ENCODE data around the gene NACC1. TPM values are rescaled to one million over a fixed set of nuclear protein-coding genes. Genes with fewer than 3 reads are reported as not detected.

The NACC1 gene
- total RNA-seq, 3 donors from 2014 or later: 8.5 to 20.5 (median 19.7) TPM

DNA sequence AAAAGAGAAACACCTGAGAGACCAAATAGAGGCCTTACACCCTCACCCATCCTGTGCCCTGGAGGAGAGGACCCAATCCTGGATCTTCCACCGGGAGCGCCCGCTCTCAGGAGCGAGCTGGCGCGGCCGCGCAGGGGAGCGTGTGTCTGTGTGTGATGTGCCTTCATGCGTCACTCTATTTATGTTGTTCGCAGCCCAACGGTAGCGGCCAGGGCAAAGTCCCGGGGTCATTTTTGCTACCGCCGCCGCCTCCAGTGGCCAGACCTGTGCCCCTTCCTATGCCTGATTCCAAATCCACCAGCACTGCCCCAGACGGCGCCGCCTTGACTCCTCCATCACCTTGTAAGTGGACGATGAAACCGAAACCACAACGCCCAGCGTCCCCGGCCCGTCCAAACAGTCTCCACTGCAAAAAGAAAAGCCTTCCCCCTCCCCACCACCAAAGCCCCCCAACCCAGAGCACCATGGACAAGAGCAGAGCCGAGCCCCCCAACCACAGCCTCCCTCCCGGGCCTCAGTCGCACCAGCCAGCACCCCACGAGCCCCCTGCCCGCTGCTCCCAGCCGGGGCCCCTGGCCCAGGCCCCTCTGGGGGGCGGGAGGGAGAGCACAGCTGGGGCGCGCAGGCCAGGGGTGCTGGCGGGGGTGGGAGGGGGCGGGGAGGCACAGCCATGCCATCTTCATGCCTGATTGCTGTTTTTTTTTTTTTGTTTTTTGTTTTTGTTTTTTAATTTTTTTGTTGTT lies 30.1 kb upstream of the NACC1 start:
- H3K27ac ChIP-seq: peak overlapping the region in 1 of 2 donors; percentile 88

DNA sequence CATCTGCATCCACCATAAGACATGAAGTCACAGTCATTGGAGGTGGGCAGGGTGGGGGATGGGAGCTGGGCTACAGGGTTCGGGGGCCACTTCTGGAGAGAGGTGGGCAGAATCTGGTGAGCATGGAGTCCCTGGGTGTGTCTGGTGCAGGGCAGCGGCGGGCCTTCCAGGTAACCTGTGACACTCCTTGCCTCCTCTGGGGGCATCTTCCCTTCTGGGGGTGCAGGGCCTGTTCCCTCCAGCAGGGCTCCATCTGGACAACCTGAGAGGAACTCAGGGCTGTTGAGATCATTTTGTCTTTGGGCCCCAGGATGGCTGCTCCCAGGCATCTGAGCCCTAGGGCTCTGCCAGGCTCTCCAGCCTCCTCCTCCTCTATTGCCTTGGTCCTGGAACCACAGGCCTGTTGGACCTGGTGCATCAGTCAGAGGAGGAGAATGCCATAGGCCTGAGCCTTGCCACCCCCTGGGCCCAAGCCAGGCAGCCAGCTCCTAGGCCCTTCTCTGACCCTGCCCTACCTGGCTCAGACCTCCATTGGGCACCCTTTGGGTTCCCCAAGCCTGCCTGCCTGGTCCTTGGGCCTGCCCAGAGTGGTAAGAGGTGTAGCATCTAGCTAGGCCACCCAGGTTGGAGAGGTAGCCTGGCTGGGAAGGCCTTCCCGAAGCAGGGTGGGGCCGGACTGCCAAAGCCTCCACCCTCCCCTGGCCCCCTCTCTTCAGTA lies 28.8 kb upstream of the NACC1 start:
- H3K9me3 ChIP-seq: no peaks in the 10 kb centered on the region
- TF ChIP-seq, protein P1, sequence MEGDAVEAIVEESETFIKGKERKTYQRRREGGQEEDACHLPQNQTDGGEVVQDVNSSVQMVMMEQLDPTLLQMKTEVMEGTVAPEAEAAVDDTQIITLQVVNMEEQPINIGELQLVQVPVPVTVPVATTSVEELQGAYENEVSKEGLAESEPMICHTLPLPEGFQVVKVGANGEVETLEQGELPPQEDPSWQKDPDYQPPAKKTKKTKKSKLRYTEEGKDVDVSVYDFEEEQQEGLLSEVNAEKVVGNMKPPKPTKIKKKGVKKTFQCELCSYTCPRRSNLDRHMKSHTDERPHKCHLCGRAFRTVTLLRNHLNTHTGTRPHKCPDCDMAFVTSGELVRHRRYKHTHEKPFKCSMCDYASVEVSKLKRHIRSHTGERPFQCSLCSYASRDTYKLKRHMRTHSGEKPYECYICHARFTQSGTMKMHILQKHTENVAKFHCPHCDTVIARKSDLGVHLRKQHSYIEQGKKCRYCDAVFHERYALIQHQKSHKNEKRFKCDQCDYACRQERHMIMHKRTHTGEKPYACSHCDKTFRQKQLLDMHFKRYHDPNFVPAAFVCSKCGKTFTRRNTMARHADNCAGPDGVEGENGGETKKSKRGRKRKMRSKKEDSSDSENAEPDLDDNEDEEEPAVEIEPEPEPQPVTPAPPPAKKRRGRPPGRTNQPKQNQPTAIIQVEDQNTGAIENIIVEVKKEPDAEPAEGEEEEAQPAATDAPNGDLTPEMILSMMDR (IDR thresholded peaks at IDR 0.05): peak in 2 of 3 donors; percentile 10 to 34
- no peak for TF ChIP-seq POLR2AphosphoS5 (IDR thresholded peaks at IDR 0.05)
- TF ChIP-seq POLR2A (IDR thresholded peaks at IDR 0.05): no peak
- no peak for DNase-seq (ENCODE audit: low spot score in 2 of 2)
- peak overlapping the region; percentile 79 to 88 for H3K27ac ChIP-seq
- H3K36me3 ChIP-seq: no peaks in the 10 kb centered on the region
- intact Hi-C loops (cut with DNase I; ENCODE audit: low total_unique reads): loop anchor here (1.0 kb wide), 1 partner anchor 105 kb away; no protein-coding TSS in a partner anchor
- H3K27me3 ChIP-seq: no peaks in the 10 kb centered on the region
- peaks cover 9 to 10% of the 10 kb centered on the region in 2 donors for H3K4me1 ChIP-seq
- no peak overlapping the region for H3K4me3 ChIP-seq

More for the DNA sequence above, 30.1 kb upstream of the NACC1 start:
- Histone ChIP-seq H3K9me3 (no peaks in the 10 kb centered on the region), H3K4me3 (no peak overlapping the region), H3K27me3 (no peaks in the 10 kb centered on the region), H3K4me1 (peaks cover 9 to 10% of the 10 kb centered on the region in 2 donors), H3K36me3 (no peaks in the 10 kb centered on the region)
- no peak for DNase-seq (ENCODE audit: low spot score in 2 of 2)
- no peak for TF ChIP-seq POLR2AphosphoS5 (IDR thresholded peaks at IDR 0.05)
- TF ChIP-seq, protein P1 (IDR thresholded peaks at IDR 0.05): no peak
- intact Hi-C loops (cut with DNase I; ENCODE audit: low total_unique reads): no loop called here

DNA sequence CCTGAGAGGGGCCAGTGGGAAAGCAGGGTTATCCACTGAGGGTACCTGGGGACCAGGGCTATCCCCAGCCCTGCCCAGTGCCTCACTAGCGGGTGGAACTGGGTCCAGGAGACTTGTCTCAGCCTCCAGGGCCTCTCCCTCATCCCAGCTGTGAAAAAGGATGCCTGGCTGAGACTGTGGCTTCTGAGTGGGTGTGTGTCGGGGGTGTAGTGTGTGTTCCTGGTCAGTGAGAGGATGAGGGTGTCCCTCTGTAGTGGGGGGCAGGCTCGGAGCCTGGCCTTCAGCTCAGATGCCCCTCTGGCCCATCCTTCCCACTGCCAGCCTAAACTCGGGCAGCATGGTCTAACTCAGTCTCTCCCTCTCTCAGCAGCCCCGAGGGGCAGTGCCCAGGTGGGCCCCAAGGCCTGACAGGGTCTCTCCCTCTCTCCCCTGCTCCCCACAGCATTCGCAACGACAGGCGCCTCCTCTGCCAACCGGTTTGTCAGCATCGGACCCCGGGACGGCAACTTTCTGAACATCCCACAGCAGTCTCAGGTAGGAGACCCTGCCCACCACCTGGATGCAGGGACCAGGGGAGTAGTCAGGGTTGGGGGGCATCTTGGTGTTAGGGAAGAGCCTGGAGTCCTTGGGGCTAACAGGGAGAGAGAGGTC lies 28.1 kb upstream of the NACC1 start:
- H3K4me1 ChIP-seq: peaks cover 9 to 10% of the 10 kb centered on the region in 2 donors
- TF ChIP-seq POLR2AphosphoS5 (IDR thresholded peaks at IDR 0.05): no peak
- TF ChIP-seq POLR2A (IDR thresholded peaks at IDR 0.05): no peak
- TF ChIP-seq, protein P1 (IDR thresholded peaks at IDR 0.05): no peak
- no peaks in the 10 kb centered on the region for H3K9me3 ChIP-seq
- H3K27me3 ChIP-seq: no peaks in the 10 kb centered on the region
- H3K4me3 ChIP-seq: no peak overlapping the region
- intact Hi-C loops (cut with DNase I; ENCODE audit: low total_unique reads): loop anchor here (1.0 kb wide), 1 partner anchor 106 kb away; no protein-coding TSS in a partner anchor
- DNase-seq (ENCODE audit: low spot score in 2 of 2): no peak
- H3K27ac ChIP-seq: peak overlapping the region; percentile 79 to 88
- H3K36me3 ChIP-seq: no peaks in the 10 kb centered on the region

DNA sequence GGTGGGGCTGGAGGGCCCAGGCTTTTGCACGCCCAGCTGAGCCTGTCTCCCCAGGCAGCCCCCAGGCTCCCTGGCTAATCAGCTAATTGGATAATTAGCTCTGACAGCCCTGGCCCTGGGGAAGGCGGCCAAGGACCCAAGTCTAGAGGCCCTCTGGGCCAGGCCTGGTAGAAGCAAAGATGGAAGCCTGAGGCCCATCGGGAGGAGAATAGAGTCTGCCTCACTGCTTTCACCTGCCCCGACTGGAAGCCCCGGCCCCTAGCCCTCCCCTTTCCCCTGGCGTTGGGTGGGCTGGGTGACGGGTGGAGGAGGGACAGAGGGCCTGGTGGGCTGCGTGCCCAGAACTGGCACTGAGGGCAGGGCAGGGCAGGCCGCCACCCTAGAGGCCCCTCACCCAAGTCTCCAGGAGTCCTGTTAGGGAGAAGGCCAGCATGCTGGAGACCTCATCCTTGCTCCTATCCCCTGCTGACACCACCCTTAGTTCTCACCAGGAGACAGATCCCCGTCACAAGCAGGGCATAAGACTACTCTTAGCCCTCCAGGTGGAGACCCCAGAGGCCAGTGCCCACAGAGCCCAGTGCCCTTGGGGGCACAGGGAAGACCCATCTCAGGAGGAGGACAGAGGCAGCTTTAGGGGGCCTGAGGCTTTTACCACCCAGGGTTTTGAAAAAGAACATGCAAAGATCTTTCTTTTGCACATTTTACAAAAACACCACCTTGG lies 27.4 kb upstream of the NACC1 start:
- peaks cover 9 to 10% of the 10 kb centered on the region in 2 donors for H3K4me1 ChIP-seq

More for the DNA sequence above, 27.4 kb upstream of the NACC1 start:
- no peak for TF ChIP-seq POLR2AphosphoS5 (IDR thresholded peaks at IDR 0.05)
- TF ChIP-seq, protein P1 (IDR thresholded peaks at IDR 0.05): no peak
- TF ChIP-seq POLR2A (IDR thresholded peaks at IDR 0.05): no peak
- no peak for DNase-seq (ENCODE audit: low spot score in 2 of 2)
- Histone ChIP-seq H3K27ac (peak overlapping the region; percentile 79 to 88), H3K36me3 (no peaks in the 10 kb centered on the region), H3K9me3 (no peaks in the 10 kb centered on the region), H3K4me3 (no peak overlapping the region), H3K27me3 (no peaks in the 10 kb centered on the region)
- intact Hi-C loops (cut with DNase I; ENCODE audit: low total_unique reads): no loop called here

Measured in breast epithelium (tissue), 4 donors.